Measurements from ENCODE around the gene NELFCD. TPM values are rescaled to one million over a fixed set of nuclear protein-coding genes. Genes with fewer than 3 reads are reported as not detected.

NELFCD gene
- polyA plus RNA-seq, 1 donor (not counting 4 experiments of a cell fraction or from before 2014, with no cell fraction given) = 68.5 TPM

- dilution Hi-C loops (cut with MboI; ENCODE audit: extremely low pct_ligation_motif_present, low sequenced_read_pairs) = no loop called here
- Histone ChIP-seq H3K9ac (ENCODE audit: control insufficient read depth, extremely low read depth, insufficient read depth, low read length) (no peak overlapping the region), H3K27ac (ENCODE audit: control insufficient read depth, insufficient read depth, low read length) (no peak overlapping the region), H3K9me1 (ENCODE audit: control insufficient read depth, extremely low read depth, insufficient read depth, low read length) (no peaks in the 10 kb centered on the region), H3K9me3 (ENCODE audit: control insufficient read depth, low read depth, low read length) (no peaks in the 10 kb centered on the region), H3K4me2 (ENCODE audit: control insufficient read depth, extremely low read depth, insufficient read depth, low read depth, low read length) (no peak overlapping the region), H2AFZ (ENCODE audit: control insufficient read depth, low read length) (no peak overlapping the region), H3K4me3 (ENCODE audit: control insufficient read depth in 2 of 3, extremely low read depth in 1 of 3, insufficient read depth in 2 of 3, low read depth in 1 of 3, low read length in 3 of 3) (no peak overlapping the region), H3K27me3 (ENCODE audit: control insufficient read depth, extremely low read depth, insufficient read depth, low read length) (no peaks in the 10 kb centered on the region), H4K20me1 (ENCODE audit: control insufficient read depth, extremely low read depth, insufficient read depth, low read length) (no peaks in the 10 kb centered on the region), H3K4me1 (ENCODE audit: control insufficient read depth, extremely low read depth, insufficient read depth, low read length) (peaks cover 26% of the 10 kb centered on the region), H3K36me3 (ENCODE audit: control insufficient read depth in 2 of 2, extremely low read depth in 1 of 2, insufficient read depth in 2 of 2, low read length in 2 of 2) (peaks cover 2% of the 10 kb centered on the region in 2 experiments), H3K79me2 (ENCODE audit: control insufficient read depth, insufficient read depth, low read length) (no peaks in the 10 kb centered on the region)
- DNase-seq (ENCODE audit: low read depth, low spot score) = no peak
- no peak for FAIRE-seq
- TF ChIP-seq EZH2 (IDR thresholded peaks at IDR 0.05; ENCODE audit: low read length) (no peak), CTCF (optimal IDR thresholded peaks at IDR 0.05 in 1 of 3, IDR thresholded peaks at IDR 0.05 in 1 of 3, conservative IDR thresholded peaks at IDR 0.05 in 1 of 3; ENCODE audit: extremely low read depth in 1 of 3, insufficient read depth in 2 of 3, low read length in 3 of 3) (no peak)
Measured at GRCh38 chr20:59017493-59018231, 36.6 kb downstream of the NELFCD start.

- DNase-seq (ENCODE audit: low read depth, low spot score) (no peak), FAIRE-seq (no peak)
- Histone ChIP-seq H3K27me3 (ENCODE audit: control insufficient read depth, extremely low read depth, insufficient read depth, low read length) (no peaks in the 10 kb centered on the region), H3K27ac (ENCODE audit: control insufficient read depth, insufficient read depth, low read length) (no peak overlapping the region), H3K79me2 (ENCODE audit: control insufficient read depth, insufficient read depth, low read length) (no peaks in the 10 kb centered on the region), H2AFZ (ENCODE audit: control insufficient read depth, low read length) (no peak overlapping the region), H4K20me1 (ENCODE audit: control insufficient read depth, extremely low read depth, insufficient read depth, low read length) (no peaks in the 10 kb centered on the region), H3K9ac (ENCODE audit: control insufficient read depth, extremely low read depth, insufficient read depth, low read length) (no peak overlapping the region), H3K9me1 (ENCODE audit: control insufficient read depth, extremely low read depth, insufficient read depth, low read length) (no peaks in the 10 kb centered on the region), H3K4me2 (ENCODE audit: control insufficient read depth, extremely low read depth, insufficient read depth, low read depth, low read length) (no peak overlapping the region), H3K4me1 (ENCODE audit: control insufficient read depth, extremely low read depth, insufficient read depth, low read length) (peaks cover 26% of the 10 kb centered on the region), H3K4me3 (ENCODE audit: control insufficient read depth in 2 of 3, extremely low read depth in 1 of 3, insufficient read depth in 2 of 3, low read depth in 1 of 3, low read length in 3 of 3) (no peak overlapping the region), H3K36me3 (ENCODE audit: control insufficient read depth in 2 of 2, extremely low read depth in 1 of 2, insufficient read depth in 2 of 2, low read length in 2 of 2) (peaks cover 8% of the 10 kb centered on the region in 2 experiments), H3K9me3 (ENCODE audit: control insufficient read depth, low read depth, low read length) (no peaks in the 10 kb centered on the region)
- TF ChIP-seq CTCF (optimal IDR thresholded peaks at IDR 0.05 in 1 of 3, IDR thresholded peaks at IDR 0.05 in 1 of 3, conservative IDR thresholded peaks at IDR 0.05 in 1 of 3; ENCODE audit: extremely low read depth in 1 of 3, insufficient read depth in 2 of 3, low read length in 3 of 3) = no peak
- no peak for TF ChIP-seq EZH2 (IDR thresholded peaks at IDR 0.05; ENCODE audit: low read length)
- dilution Hi-C loops (cut with MboI; ENCODE audit: extremely low pct_ligation_motif_present, low sequenced_read_pairs) = no loop called here
Measured at GRCh38 chr20:59018817-59019216, 37.8 kb downstream of the NELFCD start.

Data from keratinocyte (primary cell).